ENCODE results near the gene PITPNM1.

DNA sequence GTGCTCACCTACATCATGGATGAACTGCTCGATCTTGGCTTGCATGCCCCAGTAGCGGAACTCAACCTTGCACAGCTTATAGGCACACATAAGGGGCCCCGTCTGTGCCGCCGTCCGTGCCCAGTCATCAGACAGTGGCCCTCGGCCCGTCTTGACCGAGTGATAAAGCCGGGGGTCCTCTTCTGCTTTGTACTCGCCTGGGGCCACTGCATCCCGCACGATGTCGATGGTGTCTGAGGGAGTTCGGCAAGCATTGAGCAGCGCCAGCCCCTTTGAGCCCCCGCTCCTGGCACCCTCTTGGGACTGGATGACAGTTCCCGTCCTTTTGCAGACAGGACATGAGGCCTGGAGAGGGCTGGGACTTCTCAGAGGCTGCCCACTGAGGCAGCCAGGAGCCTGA lies 3.3 kb downstream of the PITPNM1 start:
- no peak for TF ChIP-seq YY1 (IDR thresholded peaks at IDR 0.05; ENCODE audit: insufficient read depth, insufficient read length)
- TF ChIP-seq SUZ12 (IDR thresholded peaks at IDR 0.05; ENCODE audit: extremely low read depth, insufficient read depth, insufficient read length): no peak
- no peak for TF ChIP-seq ZNF274 (IDR thresholded peaks at IDR 0.05; ENCODE audit: low read depth, low read length)

All from NT2/D1 (cell line).